CD8-positive, alpha-beta memory T cell (primary cell): ENCODE data around the gene MPHOSPH9. TPM values are rescaled to one million over a fixed set of nuclear protein-coding genes. Genes with fewer than 3 reads are reported as not detected.
"Not testable (repeated sequence)": the region's sequence is repeated elsewhere in the genome, so short reads cannot be mapped to it uniquely, and the experiment has no call there.

Experiments
- CTCF ChIA-PET: fragments of 350-600 bp; sonication (Branson Sonifier 250); formaldehyde crosslinking; loops from one replicate; lab custom pipeline; 2021; ENCODE audit warnings: antibody characterized with exemption; lab: Charles Lee
- POLR2A ChIA-PET: fragments of 350-600 bp; sonication (Branson Sonifier 250); formaldehyde crosslinking; loops from one replicate; lab custom pipeline; 2021; ENCODE audit warnings: antibody characterized with exemption; lab: Charles Lee
- DNase-seq, 5 donors: peaks; one replicate each; pipeline versions ENCODE4 v3.0.0 to v3.0.0-alpha.2; 2020 to 2022; ENCODE audit warnings: mixed read lengths in 1 of 5
- H3K27ac ChIP-seq: one replicate; pipeline ENCODE4 v1.7.0; 2013; ENCODE audit warnings: low read depth, mild to moderate bottlenecking, low read length, moderate library complexity
- H3K27me3 ChIP-seq: 2 replicates; pipeline ENCODE4 v1.7.0; 2013; ENCODE audit warnings: low read length, mild to moderate bottlenecking; ENCODE audit not compliant: insufficient read depth, poor library complexity, severe bottlenecking
- H3K36me3 ChIP-seq: 2 replicates; pipeline ENCODE4 v1.7.0; 2013; ENCODE audit warnings: mild to moderate bottlenecking, low read length, moderate library complexity; ENCODE audit not compliant: insufficient read depth
- H3K4me1 ChIP-seq: 2 replicates; pipeline ENCODE4 v1.7.0; 2013; ENCODE audit warnings: mild to moderate bottlenecking, low read length, moderate library complexity; ENCODE audit not compliant: insufficient read depth
- H3K4me3 ChIP-seq: 2 replicates; pipeline ENCODE4 v1.7.0; 2013; ENCODE audit warnings: mild to moderate bottlenecking, low read length
- H3K9me3 ChIP-seq: 2 replicates; pipeline ENCODE4 v1.7.0; 2013; ENCODE audit warnings: mild to moderate bottlenecking, low read length
- H3K27ac Mint-ChIP-seq, 8 donors: one replicate each; pipeline ENCODE4 v1.8.0; 2020 to 2021; ENCODE audit warnings: mixed read lengths in 8 of 8, mild to moderate bottlenecking in 6 of 8, inconsistent platforms in 3 of 8, moderate library complexity in 3 of 8
- H3K27me3 Mint-ChIP-seq, 2 donors: one replicate each; pipeline ENCODE4 v1.8.0; 2020 to 2021; ENCODE audit warnings: mixed read lengths in 2 of 2, mild to moderate bottlenecking in 1 of 2, moderate library complexity in 1 of 2
- H3K36me3 Mint-ChIP-seq, 3 donors: one replicate each; pipeline ENCODE4 v1.8.0; 2020 to 2021; ENCODE audit warnings: mixed read lengths in 3 of 3, inconsistent platforms in 1 of 3, mild to moderate bottlenecking in 1 of 3
- H3K4me1 Mint-ChIP-seq, 3 donors: one replicate each; pipeline ENCODE4 v1.8.0; 2020 to 2021; ENCODE audit warnings: mixed read lengths in 3 of 3, inconsistent platforms in 1 of 3, mild to moderate bottlenecking in 1 of 3
- H3K4me3 Mint-ChIP-seq, 7 donors: one replicate each; pipeline ENCODE4 v1.8.0; 2020 to 2021; ENCODE audit warnings: mixed read lengths in 7 of 7, mild to moderate bottlenecking in 6 of 7, moderate library complexity in 4 of 7, inconsistent platforms in 2 of 7
- H3K9me3 Mint-ChIP-seq, 5 donors: one replicate each; pipeline ENCODE4 v1.8.0; 2020 to 2022; ENCODE audit warnings: mixed read lengths in 5 of 5, mild to moderate bottlenecking in 3 of 5, moderate library complexity in 2 of 5, inconsistent platforms in 1 of 5
- polyA plus RNA-seq: library from polyadenylated mRNA; unstranded; fragments of 300-500 nt; fragmentation: Illumina TruSeq; gene quantifications from one replicate; pipeline ENCODE4 v1.2.3, GENCODE V29; 2021
- total RNA-seq, 2 experiments: library from RNA; stranded (reverse); gene quantifications; one replicate each; pipeline ENCODE4 v1.2.3, GENCODE V29; 2021

The MPHOSPH9 gene
- total and polyA plus RNA-seq, 3 experiments from 2014 or later = 31.0 to 74.8 (median 67.3) TPM

GRCh38 chr12:123206794-123207193 is 26.1 kb downstream of the MPHOSPH9 start:
- H3K36me3 Mint-ChIP-seq = peaks cover 8 to 69% (median 15%) of the 10 kb centered on the region in 3 donors
- H3K4me1 Mint-ChIP-seq, H3K9me3 Mint-ChIP-seq, H3K27me3 Mint-ChIP-seq, H3K9me3 ChIP-seq, H3K4me3 ChIP-seq, H3K27me3 ChIP-seq, POLR2A ChIA-PET, H3K4me1 ChIP-seq, DNase-seq, H3K4me3 Mint-ChIP-seq, H3K27ac ChIP-seq: not testable (repeated sequence)
- CTCF ChIA-PET = interaction anchor here (4.2 kb wide), 1 partner anchor 31 kb away, joined by 14 read pairs; no protein-coding TSS in a partner anchor
- H3K27ac Mint-ChIP-seq = peak overlapping the region in 1 of 8 donors; percentile 9
- peaks cover 16% of the 10 kb centered on the region for H3K36me3 ChIP-seq

- POLR2A ChIA-PET = no interaction called here
These were observed 32.5 kb downstream of the MPHOSPH9 start for GRCh38 chr12:123200414-123200813.

GRCh38 chr12:123199936-123200335 is 33.0 kb downstream of the MPHOSPH9 start:
- no peaks in the 10 kb centered on the region for H3K9me3 Mint-ChIP-seq
- no peaks in the 10 kb centered on the region for H3K9me3 ChIP-seq
- POLR2A ChIA-PET = no interaction called here
- peaks cover 10% of the 10 kb centered on the region for H3K36me3 ChIP-seq
- CTCF ChIA-PET = interaction anchor here (0.5 kb wide), 1 partner anchor 470 kb away, joined by 3 read pairs; the partner anchor contains the start of gene HCAR1
- peaks cover 4 to 65% (median 10%) of the 10 kb centered on the region in 3 donors for H3K36me3 Mint-ChIP-seq
- peak overlapping the region in 6 of 8 donors; percentile 9 to 87 (median 76) for H3K27ac Mint-ChIP-seq
- peaks cover 13% of the 10 kb centered on the region for H3K4me1 ChIP-seq
- H3K27me3 ChIP-seq = no peaks in the 10 kb centered on the region
- H3K27me3 Mint-ChIP-seq = no peaks in the 10 kb centered on the region
- peaks cover 8 to 14% (median 10%) of the 10 kb centered on the region in 3 donors for H3K4me1 Mint-ChIP-seq
- DNase-seq = no peak
- H3K4me3 Mint-ChIP-seq = no peak overlapping the region
- no peak overlapping the region for H3K27ac ChIP-seq
- H3K4me3 ChIP-seq = no peak overlapping the region

More at GRCh38 chr12:123200414-123200813, 32.5 kb downstream of the MPHOSPH9 start:
- H3K9me3 Mint-ChIP-seq = no peaks in the 10 kb centered on the region
- no peaks in the 10 kb centered on the region for H3K27me3 Mint-ChIP-seq
- H3K36me3 Mint-ChIP-seq = peaks cover 4 to 64% (median 11%) of the 10 kb centered on the region in 3 donors
- H3K27ac Mint-ChIP-seq = peak overlapping the region in 7 of 8 donors; percentile 9 to 87 (median 77)
- no peak overlapping the region for H3K4me3 Mint-ChIP-seq
- Histone ChIP-seq H3K36me3 (peaks cover 11% of the 10 kb centered on the region), H3K4me1 (peaks cover 13% of the 10 kb centered on the region), H3K27me3 (no peaks in the 10 kb centered on the region), H3K27ac (no peak overlapping the region), H3K4me3 (no peak overlapping the region), H3K9me3 (no peaks in the 10 kb centered on the region)
- CTCF ChIA-PET = no interaction called here
- peak in 1 of 5 donors; percentile 30 for DNase-seq
- peaks cover 8 to 14% (median 10%) of the 10 kb centered on the region in 3 donors for H3K4me1 Mint-ChIP-seq

- CTCF ChIA-PET = no interaction called here
- Mint-ChIP-seq H3K27ac (peak overlapping the region in 2 of 8 donors; percentile 32 to 46), H3K4me1 (peaks cover 0 to 2% (median 0%) of the 10 kb centered on the region in 3 donors), H3K4me3 (no peak overlapping the region), H3K27me3 (no peaks in the 10 kb centered on the region), H3K36me3 (peaks cover 3 to 64% (median 19%) of the 10 kb centered on the region in 3 donors), H3K9me3 (no peaks in the 10 kb centered on the region)
- Histone ChIP-seq H3K27ac (no peak overlapping the region), H3K9me3 (no peaks in the 10 kb centered on the region), H3K4me3 (no peak overlapping the region), H3K4me1 (no peaks in the 10 kb centered on the region), H3K27me3 (no peaks in the 10 kb centered on the region), H3K36me3 (peaks cover 36% of the 10 kb centered on the region)
- no peak for DNase-seq
- POLR2A ChIA-PET = interaction anchor here (0.6 to 1.3 kb wide), 2 partner anchors 11 to 46 kb away, joined by 3 to 5 read pairs; partner anchors contain the start of genes MPHOSPH9 and MTRFR
These were observed 45.3 kb downstream of the MPHOSPH9 start for GRCh38 chr12:123187637-123188036.

- H3K4me3 ChIP-seq = no peak overlapping the region
- Mint-ChIP-seq H3K27ac (peak overlapping the region in 2 of 8 donors; percentile 3 to 43), H3K4me3 (no peak overlapping the region), H3K27me3 (no peaks in the 10 kb centered on the region), H3K36me3 (peaks cover 0 to 63% (median 15%) of the 10 kb centered on the region in 3 donors), H3K9me3 (no peaks in the 10 kb centered on the region), H3K4me1 (peaks cover 0 to 2% (median 0%) of the 10 kb centered on the region in 3 donors)
- no peak for DNase-seq
- no peak overlapping the region for H3K27ac ChIP-seq
- peaks cover 18% of the 10 kb centered on the region for H3K36me3 ChIP-seq
- no peaks in the 10 kb centered on the region for H3K4me1 ChIP-seq
- CTCF ChIA-PET = interaction anchor here (1.2 kb wide), 1 partner anchor 58 kb away, joined by 3 read pairs; no protein-coding TSS in a partner anchor
- no peaks in the 10 kb centered on the region for H3K27me3 ChIP-seq
- H3K9me3 ChIP-seq = no peaks in the 10 kb centered on the region
- POLR2A ChIA-PET = interaction anchor here (0.6 kb wide), 1 partner anchor 1796 kb away, joined by 5 read pairs; no protein-coding TSS in a partner anchor
These were observed 52.8 kb downstream of the MPHOSPH9 start for GRCh38 chr12:123180171-123180570.

- H3K4me1 ChIP-seq = no peaks in the 10 kb centered on the region
- H3K4me3 ChIP-seq = no peak overlapping the region
- peaks cover 0 to 2% (median 0%) of the 10 kb centered on the region in 3 donors for H3K4me1 Mint-ChIP-seq
- no peaks in the 10 kb centered on the region for H3K9me3 Mint-ChIP-seq
- peaks cover 4 to 54% (median 9%) of the 10 kb centered on the region in 3 donors for H3K36me3 Mint-ChIP-seq
- CTCF ChIA-PET = no interaction called here
- H3K27ac Mint-ChIP-seq = peak overlapping the region in 1 of 8 donors; percentile 57
- POLR2A ChIA-PET = no interaction called here
- H3K27ac ChIP-seq = no peak overlapping the region
- H3K27me3 ChIP-seq = no peaks in the 10 kb centered on the region
- no peaks in the 10 kb centered on the region for H3K27me3 Mint-ChIP-seq
- peaks cover 6% of the 10 kb centered on the region for H3K36me3 ChIP-seq
- DNase-seq = no peak
- no peaks in the 10 kb centered on the region for H3K9me3 ChIP-seq
- H3K4me3 Mint-ChIP-seq = no peak overlapping the region
These were observed 61.0 kb downstream of the MPHOSPH9 start for GRCh38 chr12:123171967-123172366.

GRCh38 chr12:123167329-123167728 is 65.6 kb downstream of the MPHOSPH9 start:
- Mint-ChIP-seq H3K4me3 (no peak overlapping the region), H3K4me1 (no peaks in the 10 kb centered on the region), H3K27me3 (no peaks in the 10 kb centered on the region), H3K27ac (peak overlapping the region in 2 of 8 donors; percentile 64 to 78), H3K9me3 (no peaks in the 10 kb centered on the region), H3K36me3 (peaks cover 3 to 68% (median 10%) of the 10 kb centered on the region in 3 donors)
- peaks cover 33% of the 10 kb centered on the region for H3K36me3 ChIP-seq
- ChIA-PET POLR2A (no interaction called here), CTCF (interaction anchor here (1.0 kb wide), 2 partner anchors 46 to 71 kb away, joined by 3 read pairs; no protein-coding TSS in a partner anchor)
- no peaks in the 10 kb centered on the region for H3K27me3 ChIP-seq
- H3K27ac ChIP-seq = no peak overlapping the region
- H3K9me3 ChIP-seq = no peaks in the 10 kb centered on the region
- no peak overlapping the region for H3K4me3 ChIP-seq
- DNase-seq = no peak
- no peaks in the 10 kb centered on the region for H3K4me1 ChIP-seq

GRCh38 chr12:123165537-123165936 is 67.4 kb downstream of the MPHOSPH9 start:
- no peak overlapping the region for H3K4me3 ChIP-seq
- H3K27ac ChIP-seq = no peak overlapping the region
- Mint-ChIP-seq H3K9me3 (no peaks in the 10 kb centered on the region), H3K27ac (peak overlapping the region in 3 of 8 donors; percentile 23 to 87 (median 56)), H3K4me1 (no peaks in the 10 kb centered on the region), H3K4me3 (no peak overlapping the region), H3K27me3 (no peaks in the 10 kb centered on the region), H3K36me3 (peaks cover 3 to 74% (median 9%) of the 10 kb centered on the region in 3 donors)
- H3K36me3 ChIP-seq = peaks cover 42% of the 10 kb centered on the region
- H3K9me3 ChIP-seq = no peaks in the 10 kb centered on the region
- H3K27me3 ChIP-seq = no peaks in the 10 kb centered on the region
- DNase-seq = no peak
- ChIA-PET CTCF (interaction anchor here (0.7 kb wide), 1 partner anchor 14 kb away, joined by 3 read pairs; no protein-coding TSS in a partner anchor), POLR2A (no interaction called here)
- H3K4me1 ChIP-seq = no peaks in the 10 kb centered on the region
